Measurements from ENCODE around the gene ITGA8.

Gene ITGA8

DNA sequence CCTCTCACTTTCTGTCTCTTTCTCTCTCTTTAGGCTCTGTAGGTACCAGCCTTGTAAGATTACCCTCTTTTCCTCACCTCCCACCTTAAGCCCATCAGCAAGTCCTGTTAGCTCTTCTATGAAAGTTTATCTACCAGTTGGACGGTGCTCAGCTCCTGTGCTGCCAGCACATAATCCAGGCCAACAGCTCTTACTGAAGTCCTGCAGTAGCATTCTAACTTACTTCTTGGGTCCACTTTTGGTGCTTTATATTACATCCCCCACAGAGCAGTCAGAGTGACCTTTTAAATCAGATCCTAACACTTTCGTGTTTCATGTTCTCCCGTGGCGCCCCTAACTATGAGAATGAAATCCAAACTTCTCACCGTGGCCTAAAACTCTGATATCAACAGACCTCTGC is 38.9 kb upstream of the ITGA8 start:
- DNase-seq (ENCODE audit: low spot score) = no peak
- TF ChIP-seq, protein P1, sequence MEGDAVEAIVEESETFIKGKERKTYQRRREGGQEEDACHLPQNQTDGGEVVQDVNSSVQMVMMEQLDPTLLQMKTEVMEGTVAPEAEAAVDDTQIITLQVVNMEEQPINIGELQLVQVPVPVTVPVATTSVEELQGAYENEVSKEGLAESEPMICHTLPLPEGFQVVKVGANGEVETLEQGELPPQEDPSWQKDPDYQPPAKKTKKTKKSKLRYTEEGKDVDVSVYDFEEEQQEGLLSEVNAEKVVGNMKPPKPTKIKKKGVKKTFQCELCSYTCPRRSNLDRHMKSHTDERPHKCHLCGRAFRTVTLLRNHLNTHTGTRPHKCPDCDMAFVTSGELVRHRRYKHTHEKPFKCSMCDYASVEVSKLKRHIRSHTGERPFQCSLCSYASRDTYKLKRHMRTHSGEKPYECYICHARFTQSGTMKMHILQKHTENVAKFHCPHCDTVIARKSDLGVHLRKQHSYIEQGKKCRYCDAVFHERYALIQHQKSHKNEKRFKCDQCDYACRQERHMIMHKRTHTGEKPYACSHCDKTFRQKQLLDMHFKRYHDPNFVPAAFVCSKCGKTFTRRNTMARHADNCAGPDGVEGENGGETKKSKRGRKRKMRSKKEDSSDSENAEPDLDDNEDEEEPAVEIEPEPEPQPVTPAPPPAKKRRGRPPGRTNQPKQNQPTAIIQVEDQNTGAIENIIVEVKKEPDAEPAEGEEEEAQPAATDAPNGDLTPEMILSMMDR (IDR thresholded peaks at IDR 0.05; ENCODE audit: extremely low read depth, insufficient read depth, missing control alignments) = no peak
- in situ Hi-C loops (cut with MboI; ENCODE audit: low pct_unique_long_range_greater_than_20kb, low sequenced_read_pairs, unreplicated experiment) = no loop called here

DNA sequence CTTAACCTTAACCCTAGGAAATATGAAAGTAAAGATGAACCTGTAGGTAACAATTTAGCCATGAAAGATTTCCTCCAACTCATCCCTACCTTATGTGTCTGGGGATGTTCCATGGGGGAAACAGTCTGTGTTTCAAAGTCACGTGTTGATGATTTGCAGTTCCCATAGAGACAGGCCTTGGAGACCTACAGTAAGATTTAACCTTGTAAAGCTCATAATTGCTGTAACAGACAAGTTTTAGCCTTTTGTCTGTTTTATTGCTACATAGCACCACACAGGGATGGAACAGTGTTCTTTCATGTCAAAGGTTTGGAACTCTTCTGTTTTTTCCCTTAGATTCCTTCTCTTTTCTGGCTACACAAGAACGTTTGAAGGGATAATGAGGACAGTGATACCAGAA is 35.2 kb upstream of the ITGA8 start:
- no peak for DNase-seq (ENCODE audit: low spot score)
- TF ChIP-seq, protein P1 (IDR thresholded peaks at IDR 0.05; ENCODE audit: extremely low read depth, insufficient read depth, missing control alignments) = no peak
- in situ Hi-C loops (cut with MboI; ENCODE audit: low pct_unique_long_range_greater_than_20kb, low sequenced_read_pairs, unreplicated experiment) = no loop called here

DNA sequence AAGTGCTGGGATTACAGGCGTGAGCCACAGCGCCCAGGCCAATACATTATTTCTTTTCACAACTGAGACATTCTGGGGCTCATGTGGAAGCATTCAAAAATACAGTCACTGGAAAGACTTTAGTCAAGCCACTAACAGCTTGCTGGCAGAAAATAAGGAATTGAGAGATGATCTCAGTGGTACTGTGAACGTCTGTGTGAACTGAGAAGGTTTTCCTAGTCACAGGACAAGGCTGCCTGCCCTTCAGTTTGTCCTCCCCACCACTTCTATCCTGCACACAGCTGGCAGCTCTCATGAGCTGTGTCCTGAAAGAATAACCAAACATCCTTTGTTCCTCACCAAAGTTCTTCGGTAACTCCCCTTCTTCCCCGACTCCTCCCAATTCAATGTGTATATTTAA is 31.3 kb upstream of the ITGA8 start:
- in situ Hi-C loops (cut with MboI; ENCODE audit: low pct_unique_long_range_greater_than_20kb, low sequenced_read_pairs, unreplicated experiment) = no loop called here

DNA sequence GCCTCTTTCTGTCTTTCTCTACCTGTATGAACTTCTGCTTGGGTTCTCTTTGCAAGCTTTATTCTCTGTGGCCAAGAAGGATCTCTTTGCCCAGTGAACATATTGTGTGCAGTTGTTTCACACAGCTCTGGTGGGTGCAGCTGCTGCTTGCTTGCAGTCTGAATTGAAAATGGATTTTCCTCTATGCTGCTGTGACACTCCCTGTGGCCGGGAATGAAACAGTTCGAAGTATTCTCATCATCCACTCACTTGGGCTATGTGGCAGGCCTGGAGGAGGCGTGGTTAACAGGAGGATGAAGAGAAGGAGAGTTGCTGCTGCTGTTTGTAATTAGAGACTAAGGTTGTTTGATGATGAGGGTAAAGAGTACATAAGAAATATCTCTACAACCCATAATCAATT is 28.4 kb upstream of the ITGA8 start:
- no peak for DNase-seq (ENCODE audit: low spot score)
- TF ChIP-seq, protein P1 (IDR thresholded peaks at IDR 0.05; ENCODE audit: extremely low read depth, insufficient read depth, missing control alignments) = no peak
- in situ Hi-C loops (cut with MboI; ENCODE audit: low pct_unique_long_range_greater_than_20kb, low sequenced_read_pairs, unreplicated experiment) = loop anchor here (25.0 kb wide), 1 partner anchor 311 kb away; no protein-coding TSS in a partner anchor

More for the DNA sequence above, 31.3 kb upstream of the ITGA8 start:
- DNase-seq (ENCODE audit: low spot score) = no peak
- TF ChIP-seq, protein P1 (IDR thresholded peaks at IDR 0.05; ENCODE audit: extremely low read depth, insufficient read depth, missing control alignments) = no peak

DNA sequence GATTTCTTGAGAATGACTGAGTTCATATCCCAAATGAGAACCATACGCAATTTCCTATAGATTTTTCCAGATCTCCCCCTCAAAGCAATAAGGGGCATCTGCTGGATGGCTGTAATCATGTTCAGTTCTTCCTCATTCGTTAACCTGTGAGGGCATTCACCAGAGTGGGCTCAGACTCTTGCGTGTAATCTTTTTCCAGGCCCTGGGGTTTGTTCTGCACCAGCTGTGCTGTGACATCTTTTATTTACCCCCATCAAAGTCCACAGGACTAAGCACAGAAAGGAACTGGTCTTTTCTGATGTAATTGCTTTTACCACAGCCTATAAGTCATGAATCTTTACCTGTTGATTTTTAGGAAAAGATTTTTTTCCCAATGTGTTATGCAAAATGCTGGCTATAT is 27.9 kb upstream of the ITGA8 start:
- in situ Hi-C loops (cut with MboI; ENCODE audit: low pct_unique_long_range_greater_than_20kb, low sequenced_read_pairs, unreplicated experiment) = loop anchor here (25.0 kb wide), 1 partner anchor 310 kb away; no protein-coding TSS in a partner anchor
- TF ChIP-seq, protein P1 (IDR thresholded peaks at IDR 0.05; ENCODE audit: extremely low read depth, insufficient read depth, missing control alignments) = no peak
- DNase-seq (ENCODE audit: low spot score) = no peak

DNA sequence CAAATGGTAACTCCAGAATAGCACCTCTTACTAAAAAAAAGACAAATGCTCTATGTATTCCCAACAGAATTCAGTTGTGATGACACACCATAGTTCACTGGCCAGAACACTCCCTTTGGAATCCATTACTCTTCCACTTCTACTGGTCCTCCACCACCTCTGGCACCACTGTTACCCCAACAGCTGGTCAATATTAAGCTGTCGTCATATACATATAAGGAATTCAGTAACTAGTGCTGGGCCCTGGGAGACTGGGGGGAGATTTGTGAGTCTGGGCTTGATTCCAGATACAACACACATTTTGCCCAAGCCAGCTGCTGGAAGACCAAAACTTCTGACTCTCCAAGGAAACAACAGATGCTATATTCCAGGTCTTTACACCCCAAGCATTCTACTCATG is 26.0 kb upstream of the ITGA8 start:
- TF ChIP-seq, protein P1 (IDR thresholded peaks at IDR 0.05; ENCODE audit: extremely low read depth, insufficient read depth, missing control alignments) = no peak
- in situ Hi-C loops (cut with MboI; ENCODE audit: low pct_unique_long_range_greater_than_20kb, low sequenced_read_pairs, unreplicated experiment) = loop anchor here (25.0 kb wide), 1 partner anchor 308 kb away; no protein-coding TSS in a partner anchor
- DNase-seq (ENCODE audit: low spot score) = no peak

Measured in GM13977 (cell line).